HepG2 (cell line): ENCODE data around the gene PSMB1. TPM values are rescaled to one million over a fixed set of nuclear protein-coding genes. Genes with fewer than 3 reads are reported as not detected.

ENCODE experiments used
- CREM ChIP-seq, 2 experiments: sonication (generic) in 1 of 2; formaldehyde crosslinking in 1 of 2; IDR thresholded peaks; 2 replicates each; pipeline versions ENCODE4 v1.4.0 to v1.6.1; 2016 to 2020; ENCODE audit warnings: antibody characterized with exemption in 1 of 2, mild to moderate bottlenecking in 1 of 2, missing genetic modification reagents in 1 of 2
- ERF ChIP-seq: IDR thresholded peaks from 2 replicates; pipeline ENCODE4 v1.6.1; 2018; ENCODE audit warnings: missing biosample characterization, missing genetic modification reagents
- ETV5 ChIP-seq: IDR thresholded peaks from 2 replicates; pipeline ENCODE4 v1.6.1; 2018; ENCODE audit warnings: missing biosample characterization, missing genetic modification reagents, inconsistent platforms, borderline replicate concordance
- FIP1L1 ChIP-seq: fragments of 200-400 bp; formaldehyde crosslinking; IDR thresholded peaks from 2 replicates; pipeline ENCODE4 v1.6.1; 2018; ENCODE audit warnings: low read depth, mild to moderate bottlenecking, low read length, moderate library complexity, borderline replicate concordance; ENCODE audit not compliant: insufficient read depth
- HNRNPK ChIP-seq: fragments of 200-400 bp; formaldehyde crosslinking; IDR thresholded peaks from 2 replicates; pipeline ENCODE4 v1.6.1; 2018; ENCODE audit warnings: low read length, low read depth, moderate library complexity, mild to moderate bottlenecking; ENCODE audit not compliant: poor library complexity, severe bottlenecking
- ISL2 ChIP-seq: sonication (generic); formaldehyde crosslinking; IDR thresholded peaks from 2 replicates; pipeline ENCODE4 v1.5.0; 2020; ENCODE audit warnings: missing genetic modification reagents
- JUNB ChIP-seq: sonication (generic); formaldehyde crosslinking; IDR thresholded peaks from 2 replicates; pipeline ENCODE4 v1.8.0; 2022; ENCODE audit warnings: missing genetic modification reagents, mild to moderate bottlenecking, borderline replicate concordance
- MEIS2 ChIP-seq: sonication (generic); formaldehyde crosslinking; IDR thresholded peaks from 2 replicates; pipeline ENCODE4 v1.9.0; 2021; ENCODE audit warnings: mild to moderate bottlenecking, missing genetic modification reagents
- NKX3-1 ChIP-seq: sonication (generic); formaldehyde crosslinking; IDR thresholded peaks from 2 replicates; pipeline ENCODE4 v1.5.0; 2020; ENCODE audit warnings: missing genetic modification reagents
- TAF15 ChIP-seq: fragments of 200-400 bp; formaldehyde crosslinking; IDR thresholded peaks from one replicate; pipeline ENCODE4 v1.6.1; 2018; ENCODE audit warnings: mild to moderate bottlenecking, low read depth, low read length; ENCODE audit not compliant: poor library complexity, severe bottlenecking
- ZNF136 ChIP-seq: sonication (generic); formaldehyde crosslinking; IDR thresholded peaks from 2 replicates; pipeline ENCODE4 v1.8.1; 2022; ENCODE audit warnings: low read depth, mild to moderate bottlenecking, moderate library complexity, missing genetic modification reagents
- ZNF207 ChIP-seq: fragments of 450-650 bp; IDR thresholded peaks from 2 replicates; pipeline ENCODE4 v1.6.1; 2016; ENCODE audit warnings: antibody characterized with exemption, borderline replicate concordance
- ZNF484 ChIP-seq: sonication (generic); formaldehyde crosslinking; IDR thresholded peaks from 2 replicates; pipeline ENCODE4 v1.5.1; 2020; ENCODE audit warnings: mild to moderate bottlenecking, low read depth, missing genetic modification reagents, borderline replicate concordance
- ZNF616 ChIP-seq: sonication (generic); formaldehyde crosslinking; IDR thresholded peaks from 2 replicates; pipeline ENCODE4 v1.5.0; 2020; ENCODE audit warnings: low read depth, mild to moderate bottlenecking, missing genetic modification reagents
- ZNF878 ChIP-seq: sonication (generic); formaldehyde crosslinking; IDR thresholded peaks from 2 replicates; pipeline ENCODE4 v1.8.1; 2023; ENCODE audit warnings: mild to moderate bottlenecking, missing genetic modification reagents, moderate library complexity
- ZSCAN20 ChIP-seq: sonication (generic); formaldehyde crosslinking; IDR thresholded peaks from 2 replicates; pipeline ENCODE4 v1.4.0; 2020; ENCODE audit warnings: missing genetic modification reagents, mild to moderate bottlenecking, borderline replicate concordance
- ZZZ3 ChIP-seq: sonication (generic); formaldehyde crosslinking; IDR thresholded peaks from 2 replicates; pipeline ENCODE4 v1.4.0; 2020; ENCODE audit warnings: missing genetic modification reagents, mild to moderate bottlenecking, borderline replicate concordance
- polyA plus RNA-seq, 8 experiments: library from polyadenylated mRNA; depleted of rRNA in 3 of 8; stranded (reverse) in 7 of 8; unstranded in 1 of 8; fragments of >200 nt; fragmentation: Illumina TruSeq in 4 of 8; extraction: Trizol in 4 of 8; gene quantifications; 2 replicates each; pipeline versions ENCODE4 v1.2.1 to v1.2.3, GENCODE V29; 2011 to 2016; ENCODE audit warnings: low read depth in 4 of 8, missing spikeins in 1 of 8, mixed read lengths in 1 of 8; ENCODE audit not compliant: insufficient read depth in 1 of 8
- total RNA-seq, 5 experiments: library from RNA; depleted of rRNA; stranded (reverse); fragments of >200 nt; fragmentation: Illumina TruSeq; extraction: Trizol; gene quantifications; 2 replicates each; pipeline ENCODE4 v1.2.3, GENCODE V29; 2016; ENCODE audit warnings: low read depth in 1 of 5
- TF ChIP-seq, protein P1 (sequence below): IDR thresholded peaks from 2 replicates; pipeline ENCODE4 v1.6.1; 2016; ENCODE audit warnings: mild to moderate bottlenecking
- TF ChIP-seq, protein P2 (sequence below): sonication (generic); formaldehyde crosslinking; IDR thresholded peaks from 2 replicates; pipeline ENCODE4 v1.4.0; 2020; ENCODE audit warnings: mild to moderate bottlenecking, missing genetic modification reagents
- TF ChIP-seq, protein P3 (sequence below): sonication (generic); formaldehyde crosslinking; IDR thresholded peaks from 2 replicates; pipeline ENCODE4 v1.8.1; 2023; ENCODE audit warnings: missing genetic modification reagents, inconsistent platforms, borderline replicate concordance
- TF ChIP-seq, protein P4 (sequence below): fragments of 450-650 bp; IDR thresholded peaks from 2 replicates; pipeline ENCODE4 v1.6.1; 2016

PSMB1 gene
- total and polyA plus RNA-seq, 2 of the 13 experiments (the other 11 are each of a cell fraction or from before 2014, with no cell fraction given), result 528 to 592 TPM

DNA sequence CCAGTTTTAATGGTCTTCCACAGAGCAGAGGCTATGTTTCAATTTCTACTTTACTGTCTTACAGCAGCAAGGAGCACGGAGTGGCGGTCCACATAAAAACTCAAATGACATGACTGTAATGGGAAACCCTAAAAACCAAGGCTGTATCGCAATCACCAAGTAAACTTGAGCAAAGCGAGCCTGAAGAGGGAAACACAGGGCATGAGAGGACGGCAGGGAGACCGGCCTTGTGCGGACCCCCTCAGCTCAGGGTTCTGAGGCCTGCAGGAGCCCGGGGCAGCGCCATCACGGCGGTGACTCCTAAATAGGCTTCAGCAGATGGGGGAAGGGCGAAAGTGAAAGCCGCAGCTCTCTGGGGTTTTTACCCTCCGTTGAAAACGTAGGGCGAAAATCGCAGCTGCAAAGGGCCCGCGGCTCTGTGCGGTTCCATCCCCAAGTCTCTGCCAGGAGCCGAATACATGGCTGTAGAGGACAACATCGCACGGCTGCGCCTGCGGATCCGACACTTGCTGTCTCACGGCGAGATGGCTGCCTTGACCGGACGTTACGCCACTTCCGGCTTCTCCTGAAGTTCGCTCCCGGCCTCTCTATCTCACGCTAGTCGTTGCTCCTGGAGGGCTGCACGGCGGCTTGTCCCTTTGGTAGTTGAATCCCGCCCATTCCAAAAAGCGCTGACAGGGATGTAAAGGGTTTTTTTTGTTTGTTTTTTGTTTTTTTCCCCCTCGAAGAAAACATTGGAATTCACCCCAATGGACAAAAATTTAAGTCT lies at the start of gene PSMB1 (continued):
- TF ChIP-seq, protein P1, sequence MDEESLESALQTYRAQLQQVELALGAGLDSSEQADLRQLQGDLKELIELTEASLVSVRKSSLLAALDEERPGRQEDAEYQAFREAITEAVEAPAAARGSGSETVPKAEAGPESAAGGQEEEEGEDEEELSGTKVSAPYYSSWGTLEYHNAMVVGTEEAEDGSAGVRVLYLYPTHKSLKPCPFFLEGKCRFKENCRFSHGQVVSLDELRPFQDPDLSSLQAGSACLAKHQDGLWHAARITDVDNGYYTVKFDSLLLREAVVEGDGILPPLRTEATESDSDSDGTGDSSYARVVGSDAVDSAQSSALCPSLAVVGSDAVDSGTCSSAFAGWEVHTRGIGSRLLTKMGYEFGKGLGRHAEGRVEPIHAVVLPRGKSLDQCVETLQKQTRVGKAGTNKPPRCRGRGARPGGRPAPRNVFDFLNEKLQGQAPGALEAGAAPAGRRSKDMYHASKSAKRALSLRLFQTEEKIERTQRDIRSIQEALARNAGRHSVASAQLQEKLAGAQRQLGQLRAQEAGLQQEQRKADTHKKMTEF (CRISPR knock-in tag), result peak; percentile 81; the same call in 1 of the 2 replicates
- peak; percentile 98 for TF ChIP-seq CREM (IDR thresholded peaks at IDR 0.05)
- TF ChIP-seq CREM (CRISPR knock-in tag; IDR thresholded peaks at IDR 0.05), result no peak
- TF ChIP-seq, protein P2, sequence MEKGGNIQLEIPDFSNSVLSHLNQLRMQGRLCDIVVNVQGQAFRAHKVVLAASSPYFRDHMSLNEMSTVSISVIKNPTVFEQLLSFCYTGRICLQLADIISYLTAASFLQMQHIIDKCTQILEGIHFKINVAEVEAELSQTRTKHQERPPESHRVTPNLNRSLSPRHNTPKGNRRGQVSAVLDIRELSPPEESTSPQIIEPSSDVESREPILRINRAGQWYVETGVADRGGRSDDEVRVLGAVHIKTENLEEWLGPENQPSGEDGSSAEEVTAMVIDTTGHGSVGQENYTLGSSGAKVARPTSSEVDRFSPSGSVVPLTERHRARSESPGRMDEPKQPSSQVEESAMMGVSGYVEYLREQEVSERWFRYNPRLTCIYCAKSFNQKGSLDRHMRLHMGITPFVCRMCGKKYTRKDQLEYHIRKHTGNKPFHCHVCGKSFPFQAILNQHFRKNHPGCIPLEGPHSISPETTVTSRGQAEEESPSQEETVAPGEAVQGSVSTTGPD (CRISPR knock-in tag), result no peak; the same call in 1 of the 2 replicates
- TF ChIP-seq MEIS2, result peak; percentile 38; the same call in 1 of the 2 replicates
- peak; percentile 68 for TF ChIP-seq ISL2
- TF ChIP-seq FIP1L1, result no peak
- TF ChIP-seq, protein P3, sequence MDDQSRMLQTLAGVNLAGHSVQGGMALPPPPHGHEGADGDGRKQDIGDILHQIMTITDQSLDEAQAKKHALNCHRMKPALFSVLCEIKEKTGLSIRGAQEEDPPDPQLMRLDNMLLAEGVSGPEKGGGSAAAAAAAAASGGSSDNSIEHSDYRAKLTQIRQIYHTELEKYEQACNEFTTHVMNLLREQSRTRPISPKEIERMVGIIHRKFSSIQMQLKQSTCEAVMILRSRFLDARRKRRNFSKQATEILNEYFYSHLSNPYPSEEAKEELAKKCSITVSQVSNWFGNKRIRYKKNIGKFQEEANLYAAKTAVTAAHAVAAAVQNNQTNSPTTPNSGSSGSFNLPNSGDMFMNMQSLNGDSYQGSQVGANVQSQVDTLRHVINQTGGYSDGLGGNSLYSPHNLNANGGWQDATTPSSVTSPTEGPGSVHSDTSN (CRISPR knock-in tag), result no peak
- TF ChIP-seq ZNF616, result 0 out of 2 replicates have a peak, but pooled peaks have one; percentile 45
- peak; percentile 85; the same call in 1 of the 2 replicates for TF ChIP-seq ZNF878 (CRISPR knock-in tag)
- TF ChIP-seq ZNF136 (CRISPR knock-in tag), result peak; percentile 75; the same call in 1 of the 2 replicates
- TF ChIP-seq JUNB (CRISPR knock-in tag), result no peak; the same call in 1 of the 2 replicates
- no peak for TF ChIP-seq ZNF207
- 0 out of 2 replicates have a peak, but pooled peaks have one; percentile 62 for TF ChIP-seq ZZZ3 (CRISPR knock-in tag)
- peak; percentile 18; the same call in 1 of the 2 replicates for TF ChIP-seq ZSCAN20
- TF ChIP-seq ZNF484, result no peak
- TF ChIP-seq ETV5 (CRISPR knock-in tag), result peak; percentile 95
- peak; percentile 21; the same call in 1 of the 2 replicates for TF ChIP-seq NKX3-1 (CRISPR knock-in tag)
- TF ChIP-seq TAF15, result no peak
- peak; percentile 76 for TF ChIP-seq ERF
- TF ChIP-seq, protein P4, sequence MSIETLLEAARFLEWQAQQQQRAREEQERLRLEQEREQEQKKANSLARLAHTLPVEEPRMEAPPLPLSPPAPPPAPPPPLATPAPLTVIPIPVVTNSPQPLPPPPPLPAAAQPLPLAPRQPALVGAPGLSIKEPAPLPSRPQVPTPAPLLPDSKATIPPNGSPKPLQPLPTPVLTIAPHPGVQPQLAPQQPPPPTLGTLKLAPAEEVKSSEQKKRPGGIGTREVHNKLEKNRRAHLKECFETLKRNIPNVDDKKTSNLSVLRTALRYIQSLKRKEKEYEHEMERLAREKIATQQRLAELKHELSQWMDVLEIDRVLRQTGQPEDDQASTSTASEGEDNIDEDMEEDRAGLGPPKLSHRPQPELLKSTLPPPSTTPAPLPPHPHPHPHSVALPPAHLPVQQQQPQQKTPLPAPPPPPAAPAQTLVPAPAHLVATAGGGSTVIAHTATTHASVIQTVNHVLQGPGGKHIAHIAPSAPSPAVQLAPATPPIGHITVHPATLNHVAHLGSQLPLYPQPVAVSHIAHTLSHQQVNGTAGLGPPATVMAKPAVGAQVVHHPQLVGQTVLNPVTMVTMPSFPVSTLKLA, result peak; percentile 22; the same call in 1 of the 2 replicates
- no peak for TF ChIP-seq HNRNPK
